ENCODE measurements around the gene ADAMTSL1.

The ADAMTSL1 gene

GRCh38 chr9:18941060-18941740 is 467.2 kb downstream of the ADAMTSL1 start:
- no peak for DNase-seq (ENCODE audit: low read depth)

DNA sequence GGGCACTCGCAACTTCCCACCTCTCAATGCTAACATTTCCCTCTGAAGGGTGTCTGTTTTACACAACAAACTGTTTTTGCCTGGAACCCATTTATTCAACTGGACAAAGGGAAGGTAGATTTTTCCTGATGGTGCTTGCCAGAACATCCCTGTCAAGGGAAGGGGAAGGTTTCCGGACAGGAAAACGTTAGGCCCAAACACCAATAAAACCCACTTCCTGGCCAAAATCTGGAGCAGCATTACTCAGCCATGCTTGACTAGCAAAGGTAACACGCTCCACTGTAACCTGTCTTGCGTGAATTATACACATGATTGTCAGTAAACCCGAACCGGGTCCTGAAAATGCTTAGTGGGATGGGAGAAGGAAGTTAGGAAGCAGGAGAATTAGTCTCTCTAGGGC is 468.8 kb downstream of the ADAMTSL1 start:
- no peak for DNase-seq (ENCODE audit: low read depth)

DNA sequence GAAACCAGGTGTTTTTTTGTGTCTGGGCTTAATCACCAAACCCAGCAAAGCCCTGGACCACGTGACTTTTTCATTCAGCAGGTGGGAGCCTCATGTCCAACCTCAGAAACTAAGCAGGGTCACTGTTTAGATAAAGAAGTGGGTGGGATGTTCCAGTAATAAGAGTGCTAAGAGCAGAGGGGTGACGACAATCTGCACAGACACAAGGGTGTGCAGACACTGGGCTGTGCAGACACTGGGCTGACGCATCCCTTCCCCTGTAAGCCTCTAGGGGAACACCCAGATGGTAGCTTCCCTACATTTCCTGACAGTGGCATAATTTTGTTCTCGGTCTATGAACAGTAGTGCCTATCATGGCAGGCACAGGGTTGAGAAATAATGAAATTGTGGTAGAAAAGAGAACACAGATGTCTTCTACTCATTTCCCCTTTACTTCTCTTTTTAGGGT is 474.0 kb downstream of the ADAMTSL1 start:
- DNase-seq (ENCODE audit: low read depth) = no peak

GRCh38 chr9:18951936-18952335 is 478.0 kb downstream of the ADAMTSL1 start:
- DNase-seq (ENCODE audit: low read depth) = no peak

- DNase-seq (ENCODE audit: low read depth) = no peak
Observed at GRCh38 chr9:18955626-18956025, 481.7 kb downstream of the ADAMTSL1 start.
